ENCODE data around the gene RPL36. TPM values are rescaled to one million over a fixed set of nuclear protein-coding genes. Genes with fewer than 3 reads are reported as not detected.

The RPL36 gene
- total RNA-seq, 4 donors from 2014 or later, result 617 to 960 (median 857) TPM

- TF ChIP-seq CTCF (IDR thresholded peaks at IDR 0.05; ENCODE audit: low read depth), result no peak
Observed at GRCh38 chr19:5664515-5664914, 25.6 kb upstream of the RPL36 start.

- TF ChIP-seq CTCF (IDR thresholded peaks at IDR 0.05; ENCODE audit: low read depth), result no peak
Observed at GRCh38 chr19:5665781-5666513, 24.1 kb upstream of the RPL36 start.

GRCh38 chr19:5666921-5667610, 23.0 kb upstream of the RPL36 start:
- no peak for TF ChIP-seq CTCF (IDR thresholded peaks at IDR 0.05; ENCODE audit: low read depth)

- TF ChIP-seq CTCF (IDR thresholded peaks at IDR 0.05; ENCODE audit: low read depth), result no peak
Observed at GRCh38 chr19:5667751-5668271, 22.3 kb upstream of the RPL36 start.

GRCh38 chr19:5669212-5669611, 20.9 kb upstream of the RPL36 start:
- TF ChIP-seq CTCF (IDR thresholded peaks at IDR 0.05; ENCODE audit: low read depth), result no peak

- TF ChIP-seq CTCF (IDR thresholded peaks at IDR 0.05; ENCODE audit: low read depth), result no peak
Observed at GRCh38 chr19:5671600-5671999, 18.5 kb upstream of the RPL36 start.

- TF ChIP-seq CTCF (IDR thresholded peaks at IDR 0.05; ENCODE audit: low read depth), result no peak
Observed at GRCh38 chr19:5672708-5673459, 17.2 kb upstream of the RPL36 start.
